Colonic mucosa (tissue), 4 donors: ENCODE data around the gene CACNG3. TPM values are rescaled to one million over a fixed set of nuclear protein-coding genes. Genes with fewer than 3 reads are reported as not detected.
"Not testable (repeated sequence)": the region's sequence is repeated elsewhere in the genome, so short reads cannot be mapped to it uniquely, and the experiment has no call there.

Source experiments
- DNase-seq: peaks from one replicate; pipeline ENCODE4 v3.0.0-alpha.2; 2020
- H3K27ac ChIP-seq: fragments of 200-600 bp; one replicate; pipeline ENCODE4 v1.8.0; 2021
- H3K27me3 ChIP-seq: fragments of 200-600 bp; one replicate; pipeline ENCODE4 v1.8.0; 2021
- H3K36me3 ChIP-seq: fragments of 200-600 bp; one replicate; pipeline ENCODE4 v1.8.0; 2021
- H3K4me1 ChIP-seq: fragments of 200-600 bp; one replicate; pipeline ENCODE4 v1.8.0; 2021; ENCODE audit warnings: mild to moderate bottlenecking
- H3K4me3 ChIP-seq: fragments of 200-600 bp; one replicate; pipeline ENCODE4 v1.8.0; 2021
- H3K9ac ChIP-seq, 2 donors: one replicate each; pipeline ENCODE4 v1.7.0; 2013; ENCODE audit warnings: control low read depth in 2 of 2, low read depth in 2 of 2, low read length in 2 of 2
- H3K9me3 ChIP-seq: fragments of 200-600 bp; one replicate; pipeline ENCODE4 v1.8.0; 2021
- CTCF ChIP-seq: fragments of 200-600 bp; IDR thresholded peaks from one replicate; pipeline ENCODE4 v1.8.0; 2022; ENCODE audit warnings: antibody characterized with exemption, mild to moderate bottlenecking
- intact Hi-C: fragments of 100-400 bp; cut with DNase I; formaldehyde crosslinking; loops from one replicate; pipeline ENCODE4 v1.14.1; 2022
- total RNA-seq, 2 donors: library from RNA; stranded (reverse); fragmentation: NEBNext Ultra II Directional in 1 of 2; extraction: Animal tissue kit (Norgen Biotek cat#: 25700) in 1 of 2; gene quantifications; one replicate each; pipeline ENCODE4 v1.2.1, GENCODE V29; 2021
- donor health status: healthy.
- donor health status: DM: no; HTN: no; CAD: no.
- donor health status: DM: no; HTN: no; CAD: no.

Gene CACNG3
- total RNA-seq, 2 donors from 2014 or later: not detected

GRCh38 chr16:24332582-24333090 lies 76.5 kb downstream of the CACNG3 start:
- Histone ChIP-seq H3K9ac (no peak overlapping the region), H3K4me1 (no peaks in the 10 kb centered on the region), H3K27ac (no peak overlapping the region), H3K9me3 (no peaks in the 10 kb centered on the region), H3K4me3 (no peak overlapping the region), H3K36me3 (no peaks in the 10 kb centered on the region), H3K27me3 (no peaks in the 10 kb centered on the region)
- TF ChIP-seq CTCF: no peak
- intact Hi-C loops: no loop called here
- DNase-seq: no peak

GRCh38 chr16:24336491-24336890 lies 80.4 kb downstream of the CACNG3 start:
- H3K9me3 ChIP-seq: no peaks in the 10 kb centered on the region
- H3K36me3 ChIP-seq: no peaks in the 10 kb centered on the region
- no peaks in the 10 kb centered on the region for H3K27me3 ChIP-seq
- no peak for DNase-seq
- no peak overlapping the region for H3K9ac ChIP-seq
- no peaks in the 10 kb centered on the region for H3K4me1 ChIP-seq
- TF ChIP-seq CTCF: no peak
- intact Hi-C loops: no loop called here
- no peak overlapping the region for H3K27ac ChIP-seq
- no peak overlapping the region for H3K4me3 ChIP-seq

DNA sequence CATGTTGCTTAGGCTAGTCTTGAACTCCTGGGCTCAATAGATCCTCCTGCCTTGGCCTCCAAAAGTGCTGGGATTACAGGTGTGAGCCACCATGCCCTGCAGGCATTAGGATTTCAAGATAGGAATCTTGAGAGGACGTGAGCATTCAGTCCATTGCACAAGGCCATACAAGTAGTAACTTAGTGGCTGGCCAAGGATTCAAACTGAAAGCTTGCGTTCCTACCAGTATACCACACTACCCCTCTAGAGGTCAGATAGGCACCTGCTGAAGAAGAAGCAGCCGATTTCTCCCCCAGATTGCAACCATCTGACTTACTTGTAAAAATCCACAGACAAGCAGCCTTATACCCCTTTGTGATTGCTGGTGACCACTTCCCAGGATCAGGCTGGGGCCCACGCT lies 80.9 kb downstream of the CACNG3 start:
- Histone ChIP-seq H3K27ac (no peak overlapping the region), H3K36me3 (no peaks in the 10 kb centered on the region), H3K9me3 (no peaks in the 10 kb centered on the region), H3K9ac (no peak overlapping the region), H3K27me3 (no peaks in the 10 kb centered on the region), H3K4me1 (no peaks in the 10 kb centered on the region), H3K4me3 (no peak overlapping the region)
- intact Hi-C loops: no loop called here
- no peak for TF ChIP-seq CTCF
- DNase-seq: no peak

- intact Hi-C loops, DNase-seq, H3K9me3 ChIP-seq, H3K4me1 ChIP-seq, H3K4me3 ChIP-seq, H3K9ac ChIP-seq, H3K27ac ChIP-seq, H3K36me3 ChIP-seq, H3K27me3 ChIP-seq: not testable (repeated sequence)
Observed at GRCh38 chr16:24343829-24344228, 87.7 kb downstream of the CACNG3 start.

DNA sequence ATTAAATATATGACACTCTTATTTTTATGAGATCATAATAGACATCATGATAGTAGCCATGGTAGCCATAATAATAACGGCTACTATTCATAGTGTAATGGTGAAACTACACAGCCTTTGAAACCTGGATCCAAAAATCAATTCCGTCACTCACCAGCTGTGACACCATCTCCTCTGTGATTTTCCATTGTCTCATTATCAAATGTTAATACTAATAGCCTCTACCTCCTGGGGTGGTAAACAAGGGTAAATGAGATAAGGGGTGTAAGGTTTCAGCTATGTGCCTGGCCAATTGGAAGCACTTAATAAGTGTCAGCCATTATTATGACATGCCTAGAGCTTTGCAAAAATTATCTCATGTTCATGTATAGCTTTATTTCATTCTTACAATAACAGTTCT lies 88.6 kb downstream of the CACNG3 start:
- no peak overlapping the region for H3K27ac ChIP-seq

DNA sequence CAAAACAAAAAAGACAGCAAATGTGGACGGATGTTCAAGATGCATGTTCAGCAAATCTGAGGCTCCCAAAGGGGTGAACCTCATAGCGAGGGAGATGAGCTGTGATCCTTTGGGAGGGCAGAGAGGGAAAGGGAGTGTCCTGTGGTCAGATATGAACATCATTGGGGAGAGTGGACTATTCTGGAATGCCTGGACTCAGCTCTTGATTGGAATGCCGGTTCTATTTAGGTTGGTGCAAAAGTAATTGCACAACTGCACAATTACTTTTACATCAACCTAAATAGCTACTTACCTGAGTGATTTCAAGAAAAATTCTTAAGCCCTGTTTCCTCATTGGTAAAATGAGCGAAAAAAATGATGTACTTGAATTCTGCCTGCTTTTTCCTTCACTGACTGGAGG lies 89.6 kb downstream of the CACNG3 start:
- Histone ChIP-seq H3K9ac (no peak overlapping the region), H3K27me3 (no peaks in the 10 kb centered on the region), H3K27ac (no peak overlapping the region), H3K36me3 (no peaks in the 10 kb centered on the region), H3K9me3 (no peaks in the 10 kb centered on the region), H3K4me3 (no peak overlapping the region), H3K4me1 (no peaks in the 10 kb centered on the region)
- DNase-seq: no peak
- no peak for TF ChIP-seq CTCF
- intact Hi-C loops: no loop called here

More for the DNA sequence above, 88.6 kb downstream of the CACNG3 start:
- no peak overlapping the region for H3K9ac ChIP-seq
- H3K36me3 ChIP-seq: no peaks in the 10 kb centered on the region
- TF ChIP-seq CTCF: no peak
- H3K4me1 ChIP-seq: no peaks in the 10 kb centered on the region
- intact Hi-C loops: no loop called here
- no peaks in the 10 kb centered on the region for H3K9me3 ChIP-seq
- no peak overlapping the region for H3K4me3 ChIP-seq
- no peaks in the 10 kb centered on the region for H3K27me3 ChIP-seq
- no peak for DNase-seq
